Sigmoid colon (tissue), 7 donors: ENCODE data around the gene CAP2. TPM values are rescaled to one million over a fixed set of nuclear protein-coding genes. Genes with fewer than 3 reads are reported as not detected.

Experiments
- DNase-seq: peaks from one replicate; pipeline ENCODE4 v3.0.0-alpha.2; 2019
- H3K27ac ChIP-seq, 4 donors: fragments of 200-600 bp; sonication (generic); one replicate each; pipeline ENCODE4 v1.5.1; 2016 to 2019; ENCODE audit warnings: mild to moderate bottlenecking in 1 of 4
- H3K27me3 ChIP-seq, 3 donors: fragments of 200-600 bp; sonication (generic); one replicate each; pipeline ENCODE4 v1.5.1; 2019; ENCODE audit warnings: mild to moderate bottlenecking in 1 of 3
- H3K36me3 ChIP-seq, 4 donors: fragments of 200-600 bp; sonication (generic); one replicate each; pipeline ENCODE4 v1.5.1; 2016 to 2019
- H3K4me1 ChIP-seq, 4 donors: fragments of 200-600 bp; sonication (generic); one replicate each; pipeline ENCODE4 v1.5.1; 2017 to 2019
- H3K4me3 ChIP-seq, 4 donors: fragments of 200-600 bp; sonication (generic); one replicate each; pipeline ENCODE4 v1.5.1; 2017 to 2019; ENCODE audit warnings: mild to moderate bottlenecking in 2 of 4, moderate library complexity in 1 of 4
- H3K9me3 ChIP-seq, 4 donors: fragments of 200-600 bp in 3 of 4; sonication (generic) in 3 of 4; one replicate each; pipeline versions ENCODE4 v1.5.1 to v1.6.1; 2013 to 2019
- EP300 ChIP-seq, 4 donors: sonication (generic); formaldehyde crosslinking; IDR thresholded peaks; one replicate each; pipeline ENCODE4 v1.6.1; 2017; ENCODE audit warnings: antibody characterized with exemption in 4 of 4
- POLR2A ChIP-seq, 2 donors: fragments of 450-650 bp; IDR thresholded peaks; one replicate each; pipeline ENCODE4 v1.6.1; 2016; ENCODE audit warnings: antibody characterized with exemption in 2 of 2, mild to moderate bottlenecking in 2 of 2, moderate library complexity in 2 of 2
- POLR2AphosphoS5 ChIP-seq, 4 donors: sonication (generic); formaldehyde crosslinking; IDR thresholded peaks; one replicate each; pipeline ENCODE4 v1.6.1; 2017; ENCODE audit warnings: antibody characterized with exemption in 4 of 4
- WGBS, 2 donors: extraction: QIAGEN DNeasy Blood & Tissue Kit; methylation state at CpG; one replicate each; pipeline ENCODE4 v1.1.7; 2013; 5-methylcytosine and 5-hydroxymethylcytosine counted together
- intact Hi-C: fragments of 100-400 bp; cut with DNase I; formaldehyde crosslinking; loops from one replicate; pipeline ENCODE4 v1.15.1; 2023
- polyA plus RNA-seq, 3 donors: library from polyadenylated mRNA; stranded (reverse); fragments of 200-250 nt; gene quantifications; one replicate each; pipeline ENCODE4 v1.2.3, GENCODE V29; 2013
- total RNA-seq, 4 donors: library from RNA; depleted of rRNA; stranded (reverse); fragments of >200 nt; gene quantifications; one replicate each; pipeline ENCODE4 v1.1.0, GENCODE V29; 2016
- TF ChIP-seq, protein P1 (sequence below), 4 experiments: fragments of 450-650 bp in 3 of 4; fragments of 200-600 bp in 1 of 4; IDR thresholded peaks; one replicate each; pipeline ENCODE4 v1.5.1; 2016 to 2019; ENCODE audit warnings: antibody characterized with exemption in 4 of 4, mild to moderate bottlenecking in 3 of 4, moderate library complexity in 2 of 4
- donor health status: healthy with polysubstance abuse.
- donor health status: Bipolar disorder and iron deficiency.
- donor health status: healthy.

Gene CAP2
- total and polyA plus RNA-seq, 7 donors = 0.92 to 67.1 (median 48.3) TPM

DNA sequence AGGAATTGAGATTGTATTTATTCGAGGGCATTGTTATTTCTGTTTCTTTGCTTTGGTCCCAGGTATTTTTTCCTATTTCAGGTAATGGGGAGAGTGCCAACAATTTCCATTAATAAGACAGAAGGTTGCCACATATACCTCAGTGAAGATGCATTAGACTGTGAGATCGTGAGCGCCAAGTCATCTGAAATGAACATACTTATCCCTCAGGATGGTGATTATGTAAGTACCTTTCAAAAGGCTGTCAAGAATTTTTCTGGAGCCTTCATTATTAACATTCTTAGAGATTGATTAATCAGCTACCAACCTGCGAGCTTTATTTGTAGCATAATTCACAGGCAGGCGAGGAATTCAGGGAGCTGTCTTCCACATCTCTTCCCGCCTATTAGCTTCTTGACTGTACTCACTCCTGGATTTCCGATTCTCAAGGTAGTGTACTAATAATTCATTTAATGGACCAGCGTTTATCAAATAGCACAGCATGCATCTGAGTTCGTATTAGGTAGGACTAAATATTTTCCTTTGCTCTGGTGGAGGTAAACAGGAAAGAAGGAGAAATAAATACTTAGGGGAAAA lies 158.1 kb downstream of the CAP2 start:
- Histone ChIP-seq H3K27ac (no peak overlapping the region), H3K4me1 (no peaks in the 10 kb centered on the region), H3K27me3 (no peaks in the 10 kb centered on the region), H3K36me3 (peaks cover 0 to 54% (median 7%) of the 10 kb centered on the region in 4 donors), H3K9me3 (no peaks in the 10 kb centered on the region), H3K4me3 (no peak overlapping the region)
- 90 to 94% methylated on average over 9 of the region's 9 CpGs for WGBS, 2 donors
- intact Hi-C loops = no loop called here
- no peak for DNase-seq
- TF ChIP-seq POLR2A (IDR thresholded peaks at IDR 0.05) = no peak
- TF ChIP-seq EP300 (IDR thresholded peaks at IDR 0.05) = no peak
- TF ChIP-seq, protein P1, sequence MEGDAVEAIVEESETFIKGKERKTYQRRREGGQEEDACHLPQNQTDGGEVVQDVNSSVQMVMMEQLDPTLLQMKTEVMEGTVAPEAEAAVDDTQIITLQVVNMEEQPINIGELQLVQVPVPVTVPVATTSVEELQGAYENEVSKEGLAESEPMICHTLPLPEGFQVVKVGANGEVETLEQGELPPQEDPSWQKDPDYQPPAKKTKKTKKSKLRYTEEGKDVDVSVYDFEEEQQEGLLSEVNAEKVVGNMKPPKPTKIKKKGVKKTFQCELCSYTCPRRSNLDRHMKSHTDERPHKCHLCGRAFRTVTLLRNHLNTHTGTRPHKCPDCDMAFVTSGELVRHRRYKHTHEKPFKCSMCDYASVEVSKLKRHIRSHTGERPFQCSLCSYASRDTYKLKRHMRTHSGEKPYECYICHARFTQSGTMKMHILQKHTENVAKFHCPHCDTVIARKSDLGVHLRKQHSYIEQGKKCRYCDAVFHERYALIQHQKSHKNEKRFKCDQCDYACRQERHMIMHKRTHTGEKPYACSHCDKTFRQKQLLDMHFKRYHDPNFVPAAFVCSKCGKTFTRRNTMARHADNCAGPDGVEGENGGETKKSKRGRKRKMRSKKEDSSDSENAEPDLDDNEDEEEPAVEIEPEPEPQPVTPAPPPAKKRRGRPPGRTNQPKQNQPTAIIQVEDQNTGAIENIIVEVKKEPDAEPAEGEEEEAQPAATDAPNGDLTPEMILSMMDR (IDR thresholded peaks at IDR 0.05) = no peak
- no peak for TF ChIP-seq POLR2AphosphoS5 (IDR thresholded peaks at IDR 0.05)

DNA sequence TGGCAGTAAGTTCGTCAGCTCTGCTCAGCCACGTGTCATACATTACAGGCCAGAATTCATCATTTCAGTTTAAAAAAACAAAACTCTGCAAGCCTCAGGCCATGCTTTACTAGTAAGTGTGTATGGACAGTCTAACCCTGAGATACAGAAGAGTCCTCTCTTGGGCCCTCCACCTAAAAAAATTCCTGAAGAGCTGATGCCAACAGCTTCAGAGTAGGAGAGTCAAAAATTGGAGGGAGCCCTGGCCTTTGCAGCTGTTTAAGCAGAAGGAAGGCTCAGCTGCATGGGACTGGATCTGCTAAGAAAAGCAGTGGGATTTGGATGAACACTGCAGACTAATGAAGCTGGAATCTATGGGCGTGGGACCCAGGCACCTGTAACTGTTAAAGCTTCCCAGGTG lies 159.5 kb downstream of the CAP2 start:
- TF ChIP-seq POLR2AphosphoS5 (IDR thresholded peaks at IDR 0.05) = no peak
- TF ChIP-seq, protein P1 (IDR thresholded peaks at IDR 0.05) = no peak
- no peak for TF ChIP-seq POLR2A (IDR thresholded peaks at IDR 0.05)
- no peak for TF ChIP-seq EP300 (IDR thresholded peaks at IDR 0.05)
- Histone ChIP-seq H3K4me3 (no peak overlapping the region), H3K36me3 (peaks cover 0 to 62% (median 10%) of the 10 kb centered on the region in 4 donors), H3K27ac (no peak overlapping the region), H3K27me3 (no peaks in the 10 kb centered on the region), H3K9me3 (no peaks in the 10 kb centered on the region), H3K4me1 (no peaks in the 10 kb centered on the region)
- intact Hi-C loops = no loop called here
- DNase-seq = no peak
- WGBS, 2 donors = 89% methylated on average over 3 of the region's 3 CpGs

DNA sequence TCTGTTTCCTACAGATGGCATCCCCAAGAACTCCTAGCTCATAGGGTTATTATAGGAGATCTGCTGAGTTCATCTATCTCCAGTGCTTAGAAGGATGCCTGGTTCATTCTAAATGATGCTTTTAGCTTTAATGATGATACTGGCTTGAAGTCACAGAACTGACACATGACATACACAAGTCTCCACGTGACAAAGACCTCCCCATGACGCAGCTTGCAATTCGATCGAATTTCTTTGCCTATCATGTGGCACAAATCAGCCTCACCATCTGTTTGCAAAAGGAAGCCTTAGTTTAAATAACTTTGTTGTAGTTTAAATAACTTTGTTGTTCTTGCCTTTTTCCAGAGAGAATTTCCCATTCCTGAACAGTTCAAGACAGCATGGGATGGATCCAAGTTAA lies 162.6 kb downstream of the CAP2 start:
- Histone ChIP-seq H3K9me3 (no peaks in the 10 kb centered on the region), H3K4me3 (no peak overlapping the region), H3K4me1 (no peaks in the 10 kb centered on the region), H3K36me3 (peaks cover 0 to 53% (median 10%) of the 10 kb centered on the region in 4 donors), H3K27ac (no peak overlapping the region), H3K27me3 (no peaks in the 10 kb centered on the region)
- intact Hi-C loops = no loop called here
- DNase-seq = no peak
- WGBS, 2 donors = 87 to 88% methylated on average over 4 of the region's 4 CpGs
- no peak for TF ChIP-seq EP300 (IDR thresholded peaks at IDR 0.05)
- TF ChIP-seq POLR2A (IDR thresholded peaks at IDR 0.05) = no peak
- TF ChIP-seq, protein P1 (IDR thresholded peaks at IDR 0.05) = no peak
- no peak for TF ChIP-seq POLR2AphosphoS5 (IDR thresholded peaks at IDR 0.05)

DNA sequence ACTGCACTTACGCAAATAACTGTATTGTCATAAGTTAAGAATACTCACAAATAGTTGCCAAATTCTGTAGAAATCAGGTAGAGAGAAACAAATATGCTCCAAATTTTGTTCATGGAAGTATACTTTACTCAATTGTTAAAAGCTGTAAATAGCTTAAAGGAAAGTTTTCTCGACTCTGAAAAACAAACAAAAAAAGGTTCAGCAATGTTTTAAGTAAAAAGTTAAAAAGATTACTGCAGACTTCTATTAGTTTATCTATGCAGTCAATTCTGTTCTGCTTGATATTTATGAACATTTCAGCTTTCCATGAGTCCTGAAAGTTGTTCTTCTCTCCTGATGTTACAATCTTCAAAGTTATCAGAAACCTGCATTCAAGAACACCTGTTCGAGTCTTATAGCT lies 169.2 kb downstream of the CAP2 start:
- intact Hi-C loops = no loop called here

More for the DNA sequence above, 169.2 kb downstream of the CAP2 start:
- H3K27ac ChIP-seq = no peak overlapping the region
- TF ChIP-seq POLR2A (IDR thresholded peaks at IDR 0.05) = no peak
- TF ChIP-seq, protein P1 (IDR thresholded peaks at IDR 0.05) = no peak
- TF ChIP-seq EP300 (IDR thresholded peaks at IDR 0.05) = no peak
- no peak for TF ChIP-seq POLR2AphosphoS5 (IDR thresholded peaks at IDR 0.05)
- no peaks in the 10 kb centered on the region for H3K36me3 ChIP-seq
- peaks cover 0 to 2% (median 0%) of the 10 kb centered on the region in 4 donors for H3K9me3 ChIP-seq
- H3K4me1 ChIP-seq = no peaks in the 10 kb centered on the region
- no peaks in the 10 kb centered on the region for H3K27me3 ChIP-seq
- no peak overlapping the region for H3K4me3 ChIP-seq
- 92% methylated on average over 3 of the region's 3 CpGs for WGBS, 2 donors
- DNase-seq = no peak
